Breast epithelium (tissue), 4 donors: Measurements from ENCODE around the gene CNTNAP1. TPM values are rescaled to one million over a fixed set of nuclear protein-coding genes. Genes with fewer than 3 reads are reported as not detected.
A peak's percentile ranks its signal among the peaks of the same experiment; 100 is the strongest.

Experiments used
- DNase-seq, 2 donors: peaks; one replicate each; pipeline ENCODE4 v3.0.0-alpha.2; 2019; ENCODE audit warnings: low spot score in 2 of 2
- H3K27ac ChIP-seq, 2 donors: fragments of 200-600 bp; sonication (generic) in 1 of 2; one replicate each; pipeline ENCODE4 v1.5.1; 2016 to 2019; ENCODE audit warnings: mild to moderate bottlenecking in 1 of 2
- H3K27me3 ChIP-seq, 2 donors: fragments of 200-600 bp; sonication (generic) in 1 of 2; one replicate each; pipeline versions ENCODE4 v1.5.1 to v1.6.0; 2017 to 2019; ENCODE audit warnings: control low read depth in 1 of 2, mild to moderate bottlenecking in 1 of 2
- H3K36me3 ChIP-seq: fragments of 200-600 bp; one replicate; pipeline ENCODE4 v1.5.1; 2019
- H3K4me1 ChIP-seq, 2 donors: fragments of 200-600 bp; sonication (generic); one replicate each; pipeline ENCODE4 v1.5.1; 2016 to 2019; ENCODE audit warnings: control low read depth in 1 of 2
- H3K4me3 ChIP-seq, 3 donors: fragments of 200-600 bp; sonication (generic); 1 replicate in 2 of 3; 2 replicates in 1 of 3; pipeline ENCODE4 v1.5.1; 2016 to 2019; ENCODE audit warnings: mild to moderate bottlenecking in 3 of 3, moderate library complexity in 2 of 3
- H3K9me3 ChIP-seq, 2 donors: fragments of 200-600 bp; sonication (generic) in 1 of 2; one replicate each; pipeline ENCODE4 v1.5.1; 2016 to 2019; ENCODE audit warnings: control low read depth in 1 of 2
- CTCF ChIP-seq, 3 donors: fragments of 450-650 bp; IDR thresholded peaks; one replicate each; pipeline ENCODE4 v1.5.1; 2016 to 2017; ENCODE audit warnings: antibody characterized with exemption in 3 of 3, mild to moderate bottlenecking in 3 of 3, moderate library complexity in 3 of 3
- POLR2A ChIP-seq: fragments of 450-650 bp; IDR thresholded peaks from one replicate; pipeline ENCODE4 v1.6.1; 2016; ENCODE audit warnings: antibody characterized with exemption, mild to moderate bottlenecking, moderate library complexity
- POLR2AphosphoS5 ChIP-seq, 3 donors: sonication (generic); formaldehyde crosslinking; IDR thresholded peaks; one replicate each; pipeline ENCODE4 v1.6.1; 2017; ENCODE audit warnings: antibody characterized with exemption in 3 of 3
- intact Hi-C: fragments of 100-400 bp; cut with DNase I; formaldehyde crosslinking; loops from one replicate; pipeline ENCODE4 v1.15.1; 2023; ENCODE audit warnings: low total_unique reads
- total RNA-seq, 3 donors: library from RNA; depleted of rRNA; stranded (reverse); fragments of >200 nt; gene quantifications; one replicate each; pipeline ENCODE4 v1.1.0, GENCODE V29; 2016

CNTNAP1 gene
- total RNA-seq, 3 donors from 2014 or later: 1.8 to 4.9 (median 3.7) TPM

- H3K27me3 ChIP-seq: no peaks in the 10 kb centered on the region
- no peak for DNase-seq
- peak overlapping the region; percentile 87 to 94 (median 89) for H3K4me3 ChIP-seq
- H3K9me3 ChIP-seq: no peaks in the 10 kb centered on the region
- H3K4me1 ChIP-seq: peaks cover 12 to 28% of the 10 kb centered on the region in 2 donors
- intact Hi-C loops: loop anchor here (10.0 kb wide), 1 partner anchor 101 kb away; the partner anchor contains the start of gene PSMC3IP
- TF ChIP-seq POLR2A (no peak), POLR2AphosphoS5 (IDR thresholded peaks at IDR 0.05) (no peak), CTCF (IDR thresholded peaks at IDR 0.05) (no peak)
- no peaks in the 10 kb centered on the region for H3K36me3 ChIP-seq
- H3K27ac ChIP-seq: peak overlapping the region; percentile 96
Measured at GRCh38 chr17:42675348-42675964, 6.9 kb upstream of the CNTNAP1 start.

GRCh38 chr17:42675965-42676423, 6.3 kb upstream of the CNTNAP1 start:
- intact Hi-C loops: loop anchor here (2.0 to 10.0 kb wide), 2 partner anchors 57 to 101 kb away; partner anchors contain the start of gene PSMC3IP

GRCh38 chr17:42676424-42677011, 5.8 kb upstream of the CNTNAP1 start, which contains the start of gene PLEKHH3:
Gene PLEKHH3, minus strand, starts transcription at chr17:42676994. Its CDS starts 431 bp downstream, at chr17:42676563.
- H3K4me1 ChIP-seq: peaks cover 12 to 28% of the 10 kb centered on the region in 2 donors
- H3K27me3 ChIP-seq: no peaks in the 10 kb centered on the region
- DNase-seq: no peak
- TF ChIP-seq POLR2A (peak; percentile 46), CTCF (IDR thresholded peaks at IDR 0.05) (no peak), POLR2AphosphoS5 (IDR thresholded peaks at IDR 0.05) (peak in 2 of 3 donors; percentile 7 to 9)
- peak within 1 kb of the TSS; percentile 87 to 94 (median 89) for H3K4me3 ChIP-seq
- no peaks in the 10 kb centered on the region for H3K9me3 ChIP-seq
- intact Hi-C loops: loop anchor here (2.0 to 10.0 kb wide), 2 partner anchors 58 to 102 kb away; partner anchors contain the start of gene PSMC3IP
- no peaks in the 10 kb centered on the region for H3K36me3 ChIP-seq
- peak within 1 kb of the TSS; percentile 96 for H3K27ac ChIP-seq

More at GRCh38 chr17:42675965-42676423, 6.3 kb upstream of the CNTNAP1 start:
- Histone ChIP-seq H3K9me3 (no peaks in the 10 kb centered on the region), H3K36me3 (no peaks in the 10 kb centered on the region), H3K4me1 (peaks cover 12 to 28% of the 10 kb centered on the region in 2 donors), H3K27me3 (no peaks in the 10 kb centered on the region), H3K27ac (peak overlapping the region; percentile 96), H3K4me3 (peak overlapping the region; percentile 87 to 94 (median 89))
- peak; percentile 19 for TF ChIP-seq POLR2A
- TF ChIP-seq POLR2AphosphoS5 (IDR thresholded peaks at IDR 0.05): peak; percentile 55 to 87 (median 65)
- TF ChIP-seq CTCF (IDR thresholded peaks at IDR 0.05): no peak
- DNase-seq: peak; percentile 75 to 84

- intact Hi-C loops: loop anchor here (2.0 to 10.0 kb wide), 2 partner anchors 58 to 102 kb away; partner anchors contain the start of gene PSMC3IP
- H3K36me3 ChIP-seq: no peaks in the 10 kb centered on the region
- no peaks in the 10 kb centered on the region for H3K9me3 ChIP-seq
- H3K27ac ChIP-seq: peak overlapping the region; percentile 96
- DNase-seq: peak; percentile 100
- TF ChIP-seq POLR2A: no peak
- TF ChIP-seq POLR2AphosphoS5 (IDR thresholded peaks at IDR 0.05): peak in 2 of 3 donors; percentile 7 to 91
- TF ChIP-seq CTCF (IDR thresholded peaks at IDR 0.05): no peak
- H3K27me3 ChIP-seq: no peaks in the 10 kb centered on the region
- peak overlapping the region; percentile 87 to 94 (median 89) for H3K4me3 ChIP-seq
- peaks cover 12 to 24% of the 10 kb centered on the region in 2 donors for H3K4me1 ChIP-seq
Measured at GRCh38 chr17:42677012-42677857, 5.1 kb upstream of the CNTNAP1 start.
